PC-3 (cell line): ENCODE results near the gene ZMIZ1.

Experiments used
- CTCF ChIP-seq: fragments of 300-600 bp; sonication (generic); conservative IDR thresholded peaks from 2 replicates; pipeline ENCODE4 v1.5.1; 2017; ENCODE audit warnings: antibody characterized with exemption, low read depth, mild to moderate bottlenecking, low read length
- EZH2phosphoT487 ChIP-seq: fragments of 300-600 bp; sonication (generic); IDR thresholded peaks from 2 replicates; pipeline ENCODE4 v1.6.1; 2018; ENCODE audit warnings: mild to moderate bottlenecking, antibody characterized with exemption, low read length, borderline replicate concordance

- no peak for TF ChIP-seq CTCF
- no peak for TF ChIP-seq EZH2phosphoT487
Measured at GRCh38 chr10:79024296-79024695, 44.5 kb upstream of the ZMIZ1 start.
